GM10248 (cell line): ENCODE data around the gene GDPD3.

Experiments used
- CTCF ChIA-PET: fragments of 300-600 bp; sonication (Branson Sonifier 250); formaldehyde crosslinking; extraction: SDS; loops from one replicate; lab custom pipeline; 2021; ENCODE audit warnings: antibody characterized with exemption; lab: Yijun Ruan, JAX
- POLR2A ChIA-PET: fragments of 350-650 bp; sonication (Branson Sonifier 250); formaldehyde crosslinking; extraction: SDS; loops from one replicate; lab custom pipeline; 2020; ENCODE audit warnings: antibody characterized with exemption; lab: Yijun Ruan, JAX
- DNase-seq: peaks from one replicate; pipeline ENCODE4 v3.0.0; 2012; ENCODE audit errors: extremely low spot score
- CTCF ChIP-seq: IDR thresholded peaks from 2 replicates; pipeline ENCODE4 v1.5.1; 2012; ENCODE audit warnings: mild to moderate bottlenecking, low read depth; ENCODE audit errors: extremely low read depth, missing control alignments, control extremely low read depth

The GDPD3 gene

DNA sequence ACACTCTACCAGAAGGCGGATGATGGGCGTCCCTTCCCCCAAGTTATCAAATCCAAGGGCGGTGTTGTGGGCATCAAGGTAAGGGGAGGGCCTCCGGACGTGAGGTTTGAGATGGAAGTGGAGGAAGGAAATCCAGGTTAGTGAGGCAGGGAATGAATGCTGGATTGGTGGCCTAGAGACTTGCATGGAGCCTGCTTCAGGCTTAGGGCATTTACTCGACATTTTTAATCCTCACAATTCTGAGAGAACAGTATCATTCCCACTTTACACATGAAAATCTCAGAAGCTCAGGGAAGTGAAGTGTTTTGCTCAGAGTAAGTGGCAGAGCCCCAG, 45.8 kb downstream of the GDPD3 start:
- POLR2A ChIA-PET, result interaction anchor here (0.7 kb wide), 1 partner anchor 249 kb away, joined by 4 read pairs; no protein-coding TSS in a partner anchor
- no peak for TF ChIP-seq CTCF
- CTCF ChIA-PET, result interaction anchor here (1.5 to 3.2 kb wide), 2 partner anchors 9 to 24 kb away, joined by 7 to 21 read pairs; partner anchors contain the start of genes PPP4C and TBX6
- DNase-seq, result no peak

DNA sequence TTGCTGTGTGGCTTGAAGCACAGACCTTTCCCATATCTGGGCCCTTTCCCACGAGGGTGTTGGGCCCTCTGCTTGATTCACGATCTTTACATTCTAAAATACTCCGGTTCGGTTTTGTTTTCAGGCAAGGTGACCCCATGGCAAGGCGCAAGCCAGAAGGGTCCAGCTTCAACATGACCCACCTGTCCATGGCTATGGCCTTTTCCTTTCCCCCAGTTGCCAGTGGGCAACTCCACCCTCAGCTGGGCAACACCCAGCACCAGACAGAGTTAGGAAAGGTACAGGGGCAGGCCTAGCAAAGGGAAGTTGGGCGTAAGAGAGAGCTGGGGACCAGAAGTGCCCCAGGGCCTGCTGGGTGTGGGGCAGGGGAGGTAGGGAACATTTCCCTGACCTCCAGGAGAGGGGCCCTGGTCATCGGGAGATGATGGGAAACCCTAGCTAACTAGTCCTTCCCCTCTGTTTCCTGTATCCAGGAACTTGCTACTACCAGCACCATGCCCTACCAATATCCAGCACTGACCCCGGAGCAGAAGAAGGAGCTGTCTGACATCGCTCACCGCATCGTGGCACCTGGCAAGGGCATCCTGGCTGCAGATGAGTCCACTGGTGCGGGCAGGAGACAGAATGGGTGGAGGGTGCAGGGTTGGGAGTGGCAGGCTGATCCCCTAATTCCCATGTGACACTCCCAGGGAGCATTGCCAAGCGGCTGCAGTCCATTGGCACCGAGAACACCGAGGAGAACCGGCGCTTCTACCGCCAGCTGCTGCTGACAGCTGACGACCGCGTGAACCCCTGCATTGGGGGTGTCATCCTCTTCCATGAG, 46.4 kb downstream of the GDPD3 start:
- POLR2A ChIA-PET, result interaction anchor here (0.5 to 1.7 kb wide), 4 partner anchors 13 to 490 kb away, joined by 3 to 5 read pairs (median 4); no protein-coding TSS in a partner anchor
- no peak for DNase-seq
- CTCF ChIA-PET, result interaction anchor here (0.8 to 3.2 kb wide), 3 partner anchors 9 to 25 kb away, joined by 3 to 21 read pairs (median 7); partner anchors contain the start of genes PPP4C and TBX6
- no peak for TF ChIP-seq CTCF

GRCh38 chr16:30065943-30066760, 47.2 kb downstream of the GDPD3 start:
- no peak for TF ChIP-seq CTCF
- ChIA-PET POLR2A (interaction anchor here (0.5 to 1.7 kb wide), 12 partner anchors 9 to 489 kb away, joined by 3 to 13 read pairs (median 4); partner anchors contain the start of genes PPP4C and TBX6), CTCF (interaction anchor here (0.8 to 3.2 kb wide), 6 partner anchors 9 to 27 kb away, joined by 3 to 21 read pairs (median 6); partner anchors contain the start of gene TBX6)
- DNase-seq, result no peak

- no peak for TF ChIP-seq CTCF
- peak; percentile 97 for DNase-seq
- ChIA-PET POLR2A (interaction anchor here (0.6 to 1.7 kb wide), 12 partner anchors 8 to 404 kb away, joined by 3 to 13 read pairs (median 4); partner anchors contain the start of genes PPP4C and TBX6), CTCF (interaction anchor here (0.9 to 3.2 kb wide), 6 partner anchors 9 to 28 kb away, joined by 3 to 21 read pairs (median 6); partner anchors contain the start of gene TBX6)
Observed at GRCh38 chr16:30065102-30065942, 48.0 kb downstream of the GDPD3 start, which contains the start of gene ALDOA. Gene ALDOA (plus strand): TSS chr16:30065760. CDS start chr16:30066898, 1,138 bp downstream.

- TF ChIP-seq CTCF, result no peak
- DNase-seq, result no peak
- ChIA-PET CTCF (interaction anchor here (1.2 to 3.2 kb wide), 4 partner anchors 10 to 27 kb away, joined by 3 to 21 read pairs (median 10); partner anchors contain the start of gene TBX6), POLR2A (interaction anchor here (1.3 to 1.5 kb wide), 4 partner anchors 11 to 121 kb away, joined by 3 to 13 read pairs (median 8); partner anchors contain the start of genes PPP4C and TBX6)
Observed at GRCh38 chr16:30064729-30065101, 48.6 kb downstream of the GDPD3 start.
